Osteocyte (in vitro differentiated cells): ENCODE results near the gene PGP. TPM values are rescaled to one million over a fixed set of nuclear protein-coding genes. Genes with fewer than 3 reads are reported as not detected.

Source experiments
- DNase-seq: peaks from one replicate; pipeline ENCODE4 v3.0.0; 2021; ENCODE audit warnings: mixed read lengths; ENCODE audit not compliant: unreplicated experiment; ENCODE audit errors: extremely low spot score
- H3K27ac Mint-ChIP-seq: one replicate; pipeline ENCODE4 v1.8.0; 2021; ENCODE audit warnings: mild to moderate bottlenecking, mixed read lengths; ENCODE audit not compliant: unreplicated experiment
- H3K27me3 Mint-ChIP-seq: one replicate; pipeline ENCODE4 v1.8.0; 2021; ENCODE audit warnings: mixed read lengths; ENCODE audit not compliant: unreplicated experiment
- H3K36me3 Mint-ChIP-seq: one replicate; pipeline ENCODE4 v1.8.0; 2021; ENCODE audit warnings: mixed read lengths; ENCODE audit not compliant: unreplicated experiment
- H3K4me1 Mint-ChIP-seq: one replicate; pipeline ENCODE4 v1.8.0; 2021; ENCODE audit warnings: mixed read lengths; ENCODE audit not compliant: unreplicated experiment
- H3K4me3 Mint-ChIP-seq: one replicate; pipeline ENCODE4 v1.8.0; 2021; ENCODE audit warnings: mild to moderate bottlenecking, moderate library complexity, mixed read lengths; ENCODE audit not compliant: unreplicated experiment
- H3K9me3 Mint-ChIP-seq: one replicate; pipeline ENCODE4 v1.8.0; 2021; ENCODE audit warnings: mixed read lengths; ENCODE audit not compliant: unreplicated experiment
- CTCF ChIP-seq: fragments of 200-600 bp; sonication (generic); IDR thresholded peaks from 2 replicates; pipeline ENCODE4 v1.5.0; 2021; ENCODE audit warnings: antibody characterized with exemption, mild to moderate bottlenecking, moderate library complexity
- total RNA-seq: library from RNA; stranded (reverse); gene quantifications from 2 replicates; pipeline ENCODE4 v1.2.1, GENCODE V29; 2021

Gene PGP
- total RNA-seq, 1 donor from 2014 or later, result 15.0 TPM

GRCh38 chr16:2236337-2237101 is 21.9 kb upstream of the PGP start, which contains the start of gene DNASE1L2:
Gene DNASE1L2, plus strand, starts transcription at chr16:2236444. Its CDS starts 373 bp downstream, at chr16:2236817.
- Mint-ChIP-seq H3K4me3 (no peak within 1 kb of the TSS), H3K27ac (no peak within 1 kb of the TSS), H3K9me3 (no peaks in the 10 kb centered on the region)

GRCh38 chr16:2235695-2236336 is 21.2 kb upstream of the PGP start:
- Mint-ChIP-seq H3K27ac (no peak overlapping the region), H3K4me1 (peaks cover 2% of the 10 kb centered on the region)

More at GRCh38 chr16:2236337-2237101, 21.9 kb upstream of the PGP start, which contains the start of gene DNASE1L2:
- no peak for DNase-seq
- H3K36me3 Mint-ChIP-seq, result peaks cover 3% of the 10 kb centered on the region
- no peaks in the 10 kb centered on the region for H3K27me3 Mint-ChIP-seq
- TF ChIP-seq CTCF, result no peak
- peaks cover 2% of the 10 kb centered on the region for H3K4me1 Mint-ChIP-seq

DNA sequence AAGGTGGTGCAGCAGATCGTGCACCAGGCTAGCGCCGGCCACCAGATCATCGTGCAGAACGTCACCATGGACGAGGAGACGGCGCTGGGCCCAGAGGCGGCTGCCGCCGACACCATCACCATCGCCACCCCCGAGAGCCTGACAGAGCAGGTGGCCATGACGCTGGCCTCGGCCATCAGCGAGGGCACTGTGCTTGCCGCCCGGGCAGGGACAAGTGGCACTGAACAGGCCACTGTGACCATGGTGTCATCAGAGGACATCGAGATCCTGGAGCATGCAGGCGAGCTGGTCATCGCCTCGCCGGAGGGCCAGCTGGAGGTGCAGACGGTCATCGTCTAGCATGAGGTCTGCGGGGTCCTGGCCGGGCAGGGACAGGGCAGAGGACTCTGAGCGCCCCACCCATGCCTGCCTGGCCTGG is 20.6 kb upstream of the PGP start:
- Mint-ChIP-seq H3K27ac (no peak overlapping the region), H3K9me3 (no peaks in the 10 kb centered on the region), H3K4me1 (peaks cover 2% of the 10 kb centered on the region), H3K27me3 (no peaks in the 10 kb centered on the region), H3K36me3 (peaks cover 3% of the 10 kb centered on the region), H3K4me3 (no peak overlapping the region)
- TF ChIP-seq CTCF, result no peak
- no peak for DNase-seq

More at GRCh38 chr16:2235695-2236336, 21.2 kb upstream of the PGP start:
- no peak for TF ChIP-seq CTCF
- H3K27me3 Mint-ChIP-seq, result no peaks in the 10 kb centered on the region
- H3K4me3 Mint-ChIP-seq, result no peak overlapping the region
- no peaks in the 10 kb centered on the region for H3K9me3 Mint-ChIP-seq
- H3K36me3 Mint-ChIP-seq, result peaks cover 3% of the 10 kb centered on the region
- DNase-seq, result no peak

- Mint-ChIP-seq H3K27me3 (no peaks in the 10 kb centered on the region), H3K4me1 (peaks cover 2% of the 10 kb centered on the region), H3K27ac (no peak overlapping the region), H3K36me3 (peaks cover 6% of the 10 kb centered on the region), H3K9me3 (no peaks in the 10 kb centered on the region), H3K4me3 (no peak overlapping the region)
- TF ChIP-seq CTCF, result no peak
- DNase-seq, result no peak
These were observed 20.2 kb upstream of the PGP start for GRCh38 chr16:2234813-2235170.
